ENCODE measurements around the gene RAB14.

RAB14 gene

GRCh38 chr9:121173501-121173900 lies 28.2 kb downstream of the RAB14 start:
- no peak for TF ChIP-seq CTCF (IDR thresholded peaks at IDR 0.05; ENCODE audit: low read depth, low read length)
- no peak overlapping the region for H3K4me3 ChIP-seq (ENCODE audit: low read depth, low read length)

GRCh38 chr9:121172726-121173487 lies 28.8 kb downstream of the RAB14 start:
- no peak overlapping the region for H3K4me3 ChIP-seq (ENCODE audit: low read depth, low read length)
- TF ChIP-seq CTCF (IDR thresholded peaks at IDR 0.05; ENCODE audit: low read depth, low read length), result no peak

GRCh38 chr9:121171236-121171635 lies 30.4 kb downstream of the RAB14 start:
- no peak overlapping the region for H3K4me3 ChIP-seq (ENCODE audit: low read depth, low read length)
- no peak for TF ChIP-seq CTCF (IDR thresholded peaks at IDR 0.05; ENCODE audit: low read depth, low read length)

- H3K4me3 ChIP-seq (ENCODE audit: low read depth, low read length), result no peak overlapping the region
- peak; percentile 30; the same call in 1 of the 2 replicates for TF ChIP-seq CTCF (IDR thresholded peaks at IDR 0.05; ENCODE audit: low read depth, low read length)
Measured at GRCh38 chr9:121169094-121169601, 32.5 kb downstream of the RAB14 start.

GRCh38 chr9:121168052-121168451 lies 33.6 kb downstream of the RAB14 start:
- TF ChIP-seq CTCF (IDR thresholded peaks at IDR 0.05; ENCODE audit: low read depth, low read length), result no peak

GRCh38 chr9:121160025-121160424 lies 41.6 kb downstream of the RAB14 start:
- TF ChIP-seq CTCF (IDR thresholded peaks at IDR 0.05; ENCODE audit: low read depth, low read length), result no peak

More at GRCh38 chr9:121168052-121168451, 33.6 kb downstream of the RAB14 start:
- H3K4me3 ChIP-seq (ENCODE audit: low read depth, low read length), result no peak overlapping the region

GRCh38 chr9:121157939-121158338 lies 43.7 kb downstream of the RAB14 start:
- no peak overlapping the region for H3K4me3 ChIP-seq (ENCODE audit: low read depth, low read length)
- no peak for TF ChIP-seq CTCF (IDR thresholded peaks at IDR 0.05; ENCODE audit: low read depth, low read length)

More at GRCh38 chr9:121160025-121160424, 41.6 kb downstream of the RAB14 start:
- no peak overlapping the region for H3K4me3 ChIP-seq (ENCODE audit: low read depth, low read length)

Measured in WI38 (cell line).